Measurements from ENCODE around the gene TBC1D22A. TPM values are rescaled to one million over a fixed set of nuclear protein-coding genes. Genes with fewer than 3 reads are reported as not detected.

Gene TBC1D22A
- total RNA-seq, 1 experiment from 2014 or later, result 32.6 TPM

DNA sequence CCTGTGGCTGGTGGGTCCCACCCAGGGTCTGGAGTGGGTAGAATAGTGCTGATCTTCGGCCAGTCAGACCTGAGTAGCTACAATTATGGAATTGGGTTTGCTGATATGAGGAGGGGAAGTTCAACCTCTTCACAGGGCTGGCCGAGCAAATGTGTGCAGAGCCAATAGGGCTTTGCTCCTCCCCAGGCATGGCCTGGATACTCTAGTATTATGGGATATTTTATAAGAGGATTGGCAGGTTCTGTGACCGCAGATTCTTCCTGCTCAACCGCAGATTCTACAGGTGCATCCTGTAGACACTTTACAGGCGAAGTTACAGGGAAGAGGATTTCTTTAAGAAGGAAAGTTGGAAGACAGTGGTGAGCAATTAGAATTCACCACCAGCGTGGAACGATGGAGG lies 44.3 kb downstream of the TBC1D22A start:
- Mint-ChIP-seq H3K36me3 (ENCODE audit: insufficient read depth, unreplicated experiment) (peaks cover 59% of the 10 kb centered on the region), H3K4me3 (ENCODE audit: unreplicated experiment) (no peak overlapping the region), H3K4me1 (ENCODE audit: low read depth, unreplicated experiment) (peaks cover 6% of the 10 kb centered on the region), H3K27ac (ENCODE audit: unreplicated experiment) (peak overlapping the region; percentile 3), H3K9me3 (ENCODE audit: unreplicated experiment) (no peaks in the 10 kb centered on the region), H3K27me3 (ENCODE audit: insufficient read depth, unreplicated experiment) (no peaks in the 10 kb centered on the region)
- BruUV-seq (replicated peaks), result no TSS peak
- ChIA-PET CTCF (interaction anchor here (0.6 kb wide), 1 partner anchor 26 kb away, joined by 9 read pairs; no protein-coding TSS in a partner anchor), POLR2A (interaction anchor here (0.8 kb wide), 1 partner anchor 44 kb away, joined by 4 read pairs; the partner anchor contains the start of gene TBC1D22A)
- no peak overlapping the region for H3K4me3 ChIP-seq (ENCODE audit: low read depth, low read length)
- TF ChIP-seq CTCF (IDR thresholded peaks at IDR 0.05; ENCODE audit: insufficient read depth in 1 of 2, low read depth in 1 of 2, low read length in 1 of 2, severe bottlenecking in 1 of 2, unreplicated experiment in 1 of 2), result no peak
- H3K9me3 ChIP-seq, result no peaks in the 10 kb centered on the region
- DNase-seq, result peak in 1 of 2 experiments; percentile 4
- intact Hi-C loops (cut with micrococcal nuclease; ENCODE audit: unreplicated experiment), result no loop called here
- no peaks in the 10 kb centered on the region for H3K27me3 ChIP-seq (replicated peaks; ENCODE audit: control insufficient read depth, insufficient read depth, low read length)
- no peaks in the 10 kb centered on the region; the same call in none of the 2 replicates for H3K36me3 ChIP-seq (ENCODE audit: control insufficient read depth, insufficient read depth, low read length)
- no peaks in the 10 kb centered on the region for H3K4me1 ChIP-seq

DNA sequence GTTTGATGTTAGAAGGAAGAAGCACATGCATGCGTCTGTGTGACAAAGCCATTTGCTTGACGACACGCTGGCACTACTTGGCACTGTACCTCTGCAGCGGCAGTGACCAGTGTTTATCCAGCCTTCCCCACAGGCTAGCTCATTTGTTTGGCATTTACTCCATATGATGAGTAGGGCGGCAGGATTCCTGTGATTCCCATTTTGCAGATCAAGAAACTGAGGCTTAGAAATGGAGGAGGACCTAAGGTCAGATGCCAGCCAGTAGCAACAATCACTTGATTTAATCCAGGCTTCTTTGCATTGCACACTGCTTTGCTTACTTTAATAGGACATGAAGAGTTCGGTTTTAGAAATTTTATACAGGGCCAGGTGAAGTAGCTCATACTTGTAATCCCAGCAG lies 45.0 kb downstream of the TBC1D22A start:
- no peak overlapping the region for H3K27ac Mint-ChIP-seq (ENCODE audit: unreplicated experiment)
- Histone ChIP-seq H3K36me3 (ENCODE audit: control insufficient read depth, insufficient read depth, low read length) (no peaks in the 10 kb centered on the region; the same call in 1 of the 2 replicates), H3K27me3 (replicated peaks; ENCODE audit: control insufficient read depth, insufficient read depth, low read length) (no peaks in the 10 kb centered on the region), H3K4me3 (ENCODE audit: low read depth, low read length) (no peak overlapping the region), H3K4me1 (no peaks in the 10 kb centered on the region), H3K9me3 (no peaks in the 10 kb centered on the region)
- CTCF ChIA-PET, result no interaction called here
- BruUV-seq (replicated peaks), result no TSS peak
- no peak overlapping the region for H3K4me3 Mint-ChIP-seq (ENCODE audit: unreplicated experiment)
- no peaks in the 10 kb centered on the region for H3K4me1 Mint-ChIP-seq (ENCODE audit: low read depth, unreplicated experiment)
- DNase-seq, result no peak
- intact Hi-C loops (cut with micrococcal nuclease; ENCODE audit: unreplicated experiment), result no loop called here
- no peaks in the 10 kb centered on the region for H3K27me3 Mint-ChIP-seq (ENCODE audit: insufficient read depth, unreplicated experiment)
- TF ChIP-seq CTCF (IDR thresholded peaks at IDR 0.05; ENCODE audit: insufficient read depth in 1 of 2, low read depth in 1 of 2, low read length in 1 of 2, severe bottlenecking in 1 of 2, unreplicated experiment in 1 of 2), result no peak
- no peaks in the 10 kb centered on the region for H3K9me3 Mint-ChIP-seq (ENCODE audit: unreplicated experiment)
- POLR2A ChIA-PET, result no interaction called here
- peaks cover 52% of the 10 kb centered on the region for H3K36me3 Mint-ChIP-seq (ENCODE audit: insufficient read depth, unreplicated experiment)

GRCh38 chr22:46809153-46809885 lies 46.9 kb downstream of the TBC1D22A start:
- H3K27me3 Mint-ChIP-seq (ENCODE audit: insufficient read depth, unreplicated experiment), result no peaks in the 10 kb centered on the region
- intact Hi-C loops (cut with micrococcal nuclease; ENCODE audit: unreplicated experiment), result no loop called here

More at GRCh38 chr22:46809153-46809885, 46.9 kb downstream of the TBC1D22A start:
- ChIA-PET CTCF (no interaction called here), POLR2A (no interaction called here)
- H3K27me3 ChIP-seq (replicated peaks; ENCODE audit: control insufficient read depth, insufficient read depth, low read length), result no peaks in the 10 kb centered on the region
- Mint-ChIP-seq H3K4me3 (ENCODE audit: unreplicated experiment) (no peak overlapping the region), H3K4me1 (ENCODE audit: low read depth, unreplicated experiment) (peaks cover 6% of the 10 kb centered on the region), H3K9me3 (ENCODE audit: unreplicated experiment) (no peaks in the 10 kb centered on the region), H3K27ac (ENCODE audit: unreplicated experiment) (no peak overlapping the region), H3K36me3 (ENCODE audit: insufficient read depth, unreplicated experiment) (peaks cover 39% of the 10 kb centered on the region)
- H3K4me1 ChIP-seq, result peaks cover 14% of the 10 kb centered on the region
- no peak overlapping the region for H3K4me3 ChIP-seq (ENCODE audit: low read depth, low read length)
- H3K36me3 ChIP-seq (ENCODE audit: control insufficient read depth, insufficient read depth, low read length), result no peaks in the 10 kb centered on the region; the same call in 1 of the 2 replicates
- no peak for TF ChIP-seq CTCF (IDR thresholded peaks at IDR 0.05; ENCODE audit: insufficient read depth in 1 of 2, low read depth in 1 of 2, low read length in 1 of 2, severe bottlenecking in 1 of 2, unreplicated experiment in 1 of 2)
- no peaks in the 10 kb centered on the region for H3K9me3 ChIP-seq
- DNase-seq, result no peak
- BruUV-seq (replicated peaks), result no TSS peak
